ENCODE data around the gene PPM1A.

DNA sequence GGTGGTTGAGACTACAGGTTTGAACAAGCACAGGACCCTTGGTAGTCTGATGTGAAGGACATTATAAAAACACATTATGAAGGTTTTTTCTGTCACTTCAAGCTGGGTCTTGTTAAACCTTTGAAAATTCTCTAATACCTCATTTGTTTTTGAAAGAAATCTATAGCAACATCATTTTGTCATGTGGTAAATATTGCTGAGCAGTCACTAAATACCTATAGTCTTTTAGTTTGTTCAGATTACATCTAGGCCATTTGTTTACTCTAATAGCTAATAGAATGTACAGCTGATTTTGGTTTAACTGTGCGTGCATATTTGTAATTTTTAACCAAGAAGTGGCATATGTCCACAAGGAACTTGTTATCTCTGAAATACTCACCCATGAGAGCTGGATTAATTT, 2.9 kb downstream of the PPM1A start:
- TF ChIP-seq ZNF776 (CRISPR knock-in tag; IDR thresholded peaks at IDR 0.05) = no peak
- no peak for TF ChIP-seq ERF (CRISPR knock-in tag; IDR thresholded peaks at IDR 0.05)
